H1 (cell line): ENCODE data around the gene GPR17. TPM values are rescaled to one million over a fixed set of nuclear protein-coding genes. Genes with fewer than 3 reads are reported as not detected.

ENCODE experiments used
- CEBPB ChIP-seq: IDR thresholded peaks from 2 replicates; pipeline ENCODE4 v1.6.1; 2012; ENCODE audit warnings: low read depth, low read length
- EZH2 ChIP-seq: fragments of 200-600 bp; sonication (generic); IDR thresholded peaks from 2 replicates; pipeline ENCODE4 v1.7.1; 2012; ENCODE audit warnings: low read depth, mild to moderate bottlenecking, moderate library complexity, low read length, inconsistent platforms; ENCODE audit not compliant: severe bottlenecking
- NRF1 ChIP-seq: IDR thresholded peaks from 2 replicates; pipeline ENCODE4 v1.6.1; 2011; ENCODE audit warnings: mild to moderate bottlenecking, low read depth, low read length, improper control_type of control experiment
- SIN3A ChIP-seq, 2 experiments: IDR thresholded peaks in 1 of 2; conservative IDR thresholded peaks in 1 of 2; 2 replicates each; pipeline ENCODE4 v1.6.1; 2011 to 2012; ENCODE audit warnings: low read length in 2 of 2, improper control_type of control experiment in 1 of 2, low read depth in 1 of 2, mild to moderate bottlenecking in 1 of 2
- SRF ChIP-seq: IDR thresholded peaks from 2 replicates; pipeline ENCODE4 v1.6.1; 2011; ENCODE audit warnings: mild to moderate bottlenecking, low read depth, low read length, moderate library complexity
- TAF7 ChIP-seq: optimal IDR thresholded peaks from 2 replicates; pipeline ENCODE3; 2011; ENCODE audit warnings: low read depth, mild to moderate bottlenecking, inconsistent platforms, low read length, moderate library complexity, borderline replicate concordance
- TEAD4 ChIP-seq: IDR thresholded peaks from 2 replicates; pipeline ENCODE4 v1.6.1; 2012; ENCODE audit warnings: low read depth, low read length, inconsistent platforms, mixed read lengths
- YY1 ChIP-seq: IDR thresholded peaks from 2 replicates; pipeline ENCODE4 v1.6.1; 2011; ENCODE audit warnings: low read depth, mild to moderate bottlenecking, low read length
- polyA plus RNA-seq, 7 experiments: library from polyadenylated mRNA; depleted of rRNA in 3 of 7; stranded (reverse) in 5 of 7; unstranded in 2 of 7; fragments of >200 nt in 5 of 7; fragments of 200-250 nt in 2 of 7; gene quantifications; 1 replicate in 5 of 7; 2 replicates in 1 of 7; 4 replicates in 1 of 7; pipeline versions ENCODE4 v1.2.1 to v1.2.3, GENCODE V29; 2011 to 2013; ENCODE audit warnings: missing spikeins in 2 of 7, mixed read lengths in 2 of 7
- total RNA-seq: library from RNA; stranded (reverse); fragmentation: NEBNext Ultra II Directional; extraction: Animal tissue kit (Norgen Biotek cat#: 25700); gene quantifications from 2 replicates; pipeline ENCODE4 v1.2.1, GENCODE V29; 2021

The GPR17 gene
- total and polyA plus RNA-seq, 2 of the 8 experiments (the other 6 are each of a cell fraction or from before 2014, with no cell fraction given) = 0.03 TPM; not detected in 1

GRCh38 chr2:127663566-127664064 is 17.7 kb downstream of the GPR17 start (continued):
- no peak for TF ChIP-seq NRF1
- no peak for TF ChIP-seq SIN3A (conservative IDR thresholded peaks at IDR 0.05 in 1 of 2, IDR thresholded peaks at IDR 0.05 in 1 of 2; ENCODE audit: low read depth in 1 of 2, low read length in 2 of 2)
- no peak for TF ChIP-seq TAF7
- no peak for TF ChIP-seq YY1
- TF ChIP-seq SRF = no peak
- no peak for TF ChIP-seq TEAD4
- TF ChIP-seq CEBPB = no peak
- no peak for TF ChIP-seq EZH2
